ENCODE results near the gene MAN1C1. TPM values are rescaled to one million over a fixed set of nuclear protein-coding genes. Genes with fewer than 3 reads are reported as not detected.
"Not testable (repeated sequence)": the region's sequence is repeated elsewhere in the genome, so short reads cannot be mapped to it uniquely, and the experiment has no call there.

MAN1C1 gene
- total and polyA plus RNA-seq, 4 donors, result 2.8 to 32.2 (median 14.5) TPM

GRCh38 chr1:25634066-25634465 lies 17.5 kb downstream of the MAN1C1 start:
- H3K4me1 ChIP-seq (ENCODE audit: control insufficient read depth in 1 of 2, insufficient read depth in 2 of 2, low read length in 2 of 2), result no peaks in the 10 kb centered on the region
- ATAC-seq (ENCODE audit: low FRiP score) (no peak), DNase-seq (no peak)
- no peaks in the 10 kb centered on the region for H3K36me3 ChIP-seq (ENCODE audit: control insufficient read depth in 1 of 2, insufficient read depth in 2 of 2, low read length in 1 of 2)
- 94 to 95% methylated on average over 2 of the region's 2 CpGs for WGBS, 2 donors
- H3K4me3 ChIP-seq (ENCODE audit: low read length in 2 of 2), result no peak overlapping the region
- no peak overlapping the region for H3K27ac ChIP-seq (ENCODE audit: low read depth in 1 of 2, low read length in 2 of 2)
- no peaks in the 10 kb centered on the region for H3K9me3 ChIP-seq (ENCODE audit: control insufficient read depth, low read length)
- intact Hi-C loops (cut with DNase I), result loop anchor here in 1 of 2 donors (10.0 kb wide), 1 partner anchor 51 kb away; no protein-coding TSS in a partner anchor
- H3K27me3 ChIP-seq (ENCODE audit: control insufficient read depth in 1 of 2, insufficient read depth in 2 of 2, low read length in 1 of 2), result no peaks in the 10 kb centered on the region

GRCh38 chr1:25634896-25635295 lies 18.3 kb downstream of the MAN1C1 start:
- H3K9me3 ChIP-seq (ENCODE audit: control insufficient read depth, low read length), result no peaks in the 10 kb centered on the region
- no peaks in the 10 kb centered on the region for H3K36me3 ChIP-seq (ENCODE audit: control insufficient read depth in 1 of 2, insufficient read depth in 2 of 2, low read length in 1 of 2)
- no peak overlapping the region for H3K27ac ChIP-seq (ENCODE audit: low read depth in 1 of 2, low read length in 2 of 2)
- no peak for DNase-seq
- ATAC-seq (ENCODE audit: low FRiP score), result no peak
- no peaks in the 10 kb centered on the region for H3K4me1 ChIP-seq (ENCODE audit: control insufficient read depth in 1 of 2, insufficient read depth in 2 of 2, low read length in 2 of 2)
- no peak overlapping the region for H3K4me3 ChIP-seq (ENCODE audit: low read length in 2 of 2)
- WGBS, 2 donors, result 94 to 96% methylated on average over 2 of the region's 2 CpGs
- intact Hi-C loops (cut with DNase I), result loop anchor here in 1 of 2 donors (10.0 kb wide), 1 partner anchor 50 kb away; no protein-coding TSS in a partner anchor
- H3K27me3 ChIP-seq (ENCODE audit: control insufficient read depth in 1 of 2, insufficient read depth in 2 of 2, low read length in 1 of 2), result no peaks in the 10 kb centered on the region

GRCh38 chr1:25636141-25636540 lies 19.6 kb downstream of the MAN1C1 start:
- intact Hi-C loops (cut with DNase I), result loop anchor here in 1 of 2 donors (10.0 kb wide), 1 partner anchor 49 kb away; no protein-coding TSS in a partner anchor
- not testable (repeated sequence) for H3K27ac ChIP-seq (ENCODE audit: low read depth in 1 of 2, low read length in 2 of 2); H3K4me1 ChIP-seq (ENCODE audit: control insufficient read depth in 1 of 2, insufficient read depth in 2 of 2, low read length in 2 of 2); H3K4me3 ChIP-seq (ENCODE audit: low read length in 2 of 2); H3K9me3 ChIP-seq (ENCODE audit: control insufficient read depth, low read length); H3K27me3 ChIP-seq (ENCODE audit: control insufficient read depth in 1 of 2, insufficient read depth in 2 of 2, low read length in 1 of 2); H3K36me3 ChIP-seq (ENCODE audit: control insufficient read depth in 1 of 2, insufficient read depth in 2 of 2, low read length in 1 of 2); DNase-seq; ATAC-seq (ENCODE audit: low FRiP score)
- WGBS, 2 donors, result 95 to 96% methylated on average over 7 of the region's 7 CpGs

GRCh38 chr1:25640646-25641328 lies 24.2 kb downstream of the MAN1C1 start:
- intact Hi-C loops (cut with DNase I), result no loop called here
- no peaks in the 10 kb centered on the region for H3K36me3 ChIP-seq (ENCODE audit: control insufficient read depth in 1 of 2, insufficient read depth in 2 of 2, low read length in 1 of 2)
- WGBS, 2 donors, result 81 to 82% methylated on average over 10 of the region's 10 CpGs
- H3K4me1 ChIP-seq (ENCODE audit: control insufficient read depth in 1 of 2, insufficient read depth in 2 of 2, low read length in 2 of 2), result no peaks in the 10 kb centered on the region
- DNase-seq (no peak), ATAC-seq (ENCODE audit: low FRiP score) (no peak)
- H3K27me3 ChIP-seq (ENCODE audit: control insufficient read depth in 1 of 2, insufficient read depth in 2 of 2, low read length in 1 of 2), result no peaks in the 10 kb centered on the region
- no peaks in the 10 kb centered on the region for H3K9me3 ChIP-seq (ENCODE audit: control insufficient read depth, low read length)
- H3K4me3 ChIP-seq (ENCODE audit: low read length in 2 of 2), result no peak overlapping the region
- H3K27ac ChIP-seq (ENCODE audit: low read depth in 1 of 2, low read length in 2 of 2), result no peak overlapping the region

- no peak for DNase-seq
- ATAC-seq (ENCODE audit: low FRiP score), result no peak
- H3K4me3 ChIP-seq (ENCODE audit: low read length in 2 of 2), result no peak overlapping the region
- H3K27me3 ChIP-seq (ENCODE audit: control insufficient read depth in 1 of 2, insufficient read depth in 2 of 2, low read length in 1 of 2), result no peaks in the 10 kb centered on the region
- WGBS, 2 donors, result 92 to 95% methylated on average over 4 of the region's 4 CpGs
- intact Hi-C loops (cut with DNase I), result no loop called here
- no peaks in the 10 kb centered on the region for H3K9me3 ChIP-seq (ENCODE audit: control insufficient read depth, low read length)
- H3K36me3 ChIP-seq (ENCODE audit: control insufficient read depth in 1 of 2, insufficient read depth in 2 of 2, low read length in 1 of 2), result no peaks in the 10 kb centered on the region
- H3K27ac ChIP-seq (ENCODE audit: low read depth in 1 of 2, low read length in 2 of 2), result no peak overlapping the region
- H3K4me1 ChIP-seq (ENCODE audit: control insufficient read depth in 1 of 2, insufficient read depth in 2 of 2, low read length in 2 of 2), result no peaks in the 10 kb centered on the region
Observed at GRCh38 chr1:25641329-25641725, 24.7 kb downstream of the MAN1C1 start.

- H3K27ac ChIP-seq (ENCODE audit: low read depth in 1 of 2, low read length in 2 of 2), result no peak overlapping the region
- no peak overlapping the region for H3K4me3 ChIP-seq (ENCODE audit: low read length in 2 of 2)
- WGBS, 2 donors, result 47 to 49% methylated on average over 8 of the region's 8 CpGs
- no peaks in the 10 kb centered on the region for H3K27me3 ChIP-seq (ENCODE audit: control insufficient read depth in 1 of 2, insufficient read depth in 2 of 2, low read length in 1 of 2)
- ATAC-seq (ENCODE audit: low FRiP score) (peak; percentile 54), DNase-seq (no peak)
- no peaks in the 10 kb centered on the region for H3K36me3 ChIP-seq (ENCODE audit: control insufficient read depth in 1 of 2, insufficient read depth in 2 of 2, low read length in 1 of 2)
- H3K9me3 ChIP-seq (ENCODE audit: control insufficient read depth, low read length), result no peaks in the 10 kb centered on the region
- intact Hi-C loops (cut with DNase I), result no loop called here
- H3K4me1 ChIP-seq (ENCODE audit: control insufficient read depth in 1 of 2, insufficient read depth in 2 of 2, low read length in 2 of 2), result no peaks in the 10 kb centered on the region
Observed at GRCh38 chr1:25641931-25642573, 25.5 kb downstream of the MAN1C1 start.

GRCh38 chr1:25642574-25643108 lies 26.1 kb downstream of the MAN1C1 start:
- intact Hi-C loops (cut with DNase I), result no loop called here
- peak in 1 of 2 donors; percentile 72 for DNase-seq
- Histone ChIP-seq H3K27me3 (ENCODE audit: control insufficient read depth in 1 of 2, insufficient read depth in 2 of 2, low read length in 1 of 2) (no peaks in the 10 kb centered on the region), H3K4me3 (ENCODE audit: low read length in 2 of 2) (no peak overlapping the region), H3K4me1 (ENCODE audit: control insufficient read depth in 1 of 2, insufficient read depth in 2 of 2, low read length in 2 of 2) (no peaks in the 10 kb centered on the region), H3K36me3 (ENCODE audit: control insufficient read depth in 1 of 2, insufficient read depth in 2 of 2, low read length in 1 of 2) (no peaks in the 10 kb centered on the region), H3K27ac (ENCODE audit: low read depth in 1 of 2, low read length in 2 of 2) (no peak overlapping the region), H3K9me3 (ENCODE audit: control insufficient read depth, low read length) (no peaks in the 10 kb centered on the region)
- 71 to 74% methylated on average over 8 of the region's 8 CpGs for WGBS, 2 donors
- ATAC-seq (ENCODE audit: low FRiP score), result peak; percentile 26

- intact Hi-C loops (cut with DNase I), result no loop called here
- WGBS, 2 donors, result 95 to 97% methylated on average over 7 of the region's 7 CpGs
Observed at GRCh38 chr1:25643929-25644328, 27.3 kb downstream of the MAN1C1 start.

GRCh38 chr1:25644962-25645361 lies 28.4 kb downstream of the MAN1C1 start:
- ATAC-seq (ENCODE audit: low FRiP score) (no peak), DNase-seq (no peak)
- WGBS, 2 donors, result 87 to 88% methylated on average over 4 of the region's 4 CpGs
- Histone ChIP-seq H3K4me1 (ENCODE audit: control insufficient read depth in 1 of 2, insufficient read depth in 2 of 2, low read length in 2 of 2) (no peaks in the 10 kb centered on the region), H3K9me3 (ENCODE audit: control insufficient read depth, low read length) (no peaks in the 10 kb centered on the region), H3K27me3 (ENCODE audit: control insufficient read depth in 1 of 2, insufficient read depth in 2 of 2, low read length in 1 of 2) (no peaks in the 10 kb centered on the region), H3K27ac (ENCODE audit: low read depth in 1 of 2, low read length in 2 of 2) (no peak overlapping the region), H3K4me3 (ENCODE audit: low read length in 2 of 2) (no peak overlapping the region), H3K36me3 (ENCODE audit: control insufficient read depth in 1 of 2, insufficient read depth in 2 of 2, low read length in 1 of 2) (no peaks in the 10 kb centered on the region)
- intact Hi-C loops (cut with DNase I), result no loop called here

More at GRCh38 chr1:25643929-25644328, 27.3 kb downstream of the MAN1C1 start:
- Histone ChIP-seq H3K4me3 (ENCODE audit: low read length in 2 of 2) (no peak overlapping the region), H3K9me3 (ENCODE audit: control insufficient read depth, low read length) (no peaks in the 10 kb centered on the region), H3K27ac (ENCODE audit: low read depth in 1 of 2, low read length in 2 of 2) (no peak overlapping the region), H3K36me3 (ENCODE audit: control insufficient read depth in 1 of 2, insufficient read depth in 2 of 2, low read length in 1 of 2) (no peaks in the 10 kb centered on the region), H3K27me3 (ENCODE audit: control insufficient read depth in 1 of 2, insufficient read depth in 2 of 2, low read length in 1 of 2) (no peaks in the 10 kb centered on the region), H3K4me1 (ENCODE audit: control insufficient read depth in 1 of 2, insufficient read depth in 2 of 2, low read length in 2 of 2) (no peaks in the 10 kb centered on the region)
- DNase-seq, result no peak
- no peak for ATAC-seq (ENCODE audit: low FRiP score)

Measured in aorta (tissue), 5 donors.